Renal cortex interstitium (tissue), 11 donors: ENCODE measurements around the gene OPCML. TPM values are rescaled to one million over a fixed set of nuclear protein-coding genes. Genes with fewer than 3 reads are reported as not detected.
A peak's percentile ranks its signal among the peaks of the same experiment; 100 is the strongest.

Experiments used
- DNase-seq, 11 donors: peaks; one replicate each; pipeline ENCODE4 v3.0.0-alpha.2; 2013; ENCODE audit warnings: low read depth in 9 of 11, low spot score in 4 of 11; ENCODE audit errors: extremely low read depth in 1 of 11
- polyA plus RNA-seq, 3 donors: library from polyadenylated mRNA; unstranded; fragments of 120-200 nt; gene quantifications; one replicate each; pipeline ENCODE4 v1.2.1, GENCODE V29; 2013; ENCODE audit not compliant: insufficient read length in 3 of 3

The OPCML gene
- polyA plus RNA-seq, 3 donors = 13.2 to 15.8 (median 15.2) TPM

GRCh38 chr11:133046252-133046651, 486.0 kb downstream of the OPCML start:
- no peak for DNase-seq

GRCh38 chr11:133041928-133042882, 490.1 kb downstream of the OPCML start:
- peak in 9 of 11 donors; percentile 19 to 66 (median 31) for DNase-seq

- no peak for DNase-seq
These were observed 491.1 kb downstream of the OPCML start for GRCh38 chr11:133041181-133041580.

DNA sequence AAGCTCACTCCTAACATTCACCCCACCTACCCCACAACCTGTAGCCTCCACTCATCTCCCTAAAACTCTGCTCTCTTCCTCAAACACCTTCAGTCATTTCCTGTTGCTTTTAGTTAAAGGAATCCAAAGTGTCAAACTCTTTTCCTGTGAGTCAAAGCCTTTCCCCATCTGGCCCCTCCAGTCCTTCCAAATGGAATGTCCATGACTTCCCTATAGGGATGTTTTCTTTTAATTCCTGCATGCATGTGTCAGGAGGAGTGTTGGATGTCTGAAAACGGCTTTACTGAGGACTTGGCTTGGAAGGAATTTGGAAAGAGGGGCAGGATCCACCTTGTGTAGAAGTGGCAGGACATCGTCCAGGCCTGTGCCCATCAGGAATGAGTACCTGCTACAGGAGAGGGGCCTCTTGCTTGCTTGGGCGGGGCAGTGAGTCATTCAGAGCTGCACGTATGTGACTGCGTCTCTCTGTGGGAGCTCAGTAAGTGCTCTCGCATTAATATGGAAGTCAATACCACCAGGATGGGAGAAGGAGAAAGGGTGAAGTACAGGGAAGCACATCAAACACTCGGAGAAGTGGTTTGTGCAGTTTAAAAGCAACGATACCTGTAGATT, 491.9 kb downstream of the OPCML start:
- DNase-seq = no peak

- no peak for DNase-seq
These were observed 493.5 kb downstream of the OPCML start for GRCh38 chr11:133038850-133039249.

GRCh38 chr11:133034929-133035328, 497.4 kb downstream of the OPCML start:
- DNase-seq = no peak

- DNase-seq = no peak
These were observed 503.2 kb downstream of the OPCML start for GRCh38 chr11:133029107-133029506.

DNA sequence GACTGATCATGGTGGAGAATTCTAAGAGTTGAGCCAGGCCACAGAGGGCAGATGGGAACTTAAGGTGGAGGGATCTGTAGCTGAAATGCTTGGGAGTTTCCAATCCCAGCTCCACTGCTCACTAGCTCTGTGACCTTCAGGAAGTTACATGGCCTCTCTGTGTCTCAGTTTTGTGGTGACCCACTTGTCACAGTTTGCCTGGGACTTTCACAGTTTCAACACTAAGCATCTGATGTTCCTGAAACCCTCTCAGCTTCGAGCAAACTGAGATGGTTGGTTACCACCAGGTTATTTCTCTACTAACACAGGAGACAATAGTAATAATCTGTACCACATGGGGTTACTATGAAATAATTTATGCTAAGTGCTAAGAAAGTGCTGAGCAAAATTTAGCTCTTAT, 505.3 kb downstream of the OPCML start:
- DNase-seq = no peak

DNA sequence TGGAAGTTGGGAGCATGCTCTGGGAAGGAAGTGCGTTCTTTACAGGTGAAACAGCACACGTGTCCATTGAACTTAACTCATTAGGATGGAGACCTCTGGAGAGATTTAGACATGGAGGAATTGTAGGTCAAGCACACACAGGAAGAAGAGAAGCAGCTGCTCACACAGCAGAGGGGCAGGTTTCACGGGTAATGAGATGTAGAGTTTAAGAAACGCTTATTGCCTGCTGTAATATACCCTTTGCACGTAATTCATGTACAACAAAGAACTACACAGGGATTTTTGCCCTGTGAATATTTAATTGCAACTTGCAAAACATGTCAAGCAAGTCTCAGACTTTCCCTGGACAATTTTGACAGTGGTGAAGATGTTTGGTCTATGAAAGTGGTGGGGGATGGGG, 508.0 kb downstream of the OPCML start:
- DNase-seq = peak in 2 of 11 donors; percentile 18 to 19

- DNase-seq = no peak
These were observed 509.1 kb downstream of the OPCML start for GRCh38 chr11:133023232-133023631.

- DNase-seq = no peak
These were observed 510.7 kb downstream of the OPCML start for GRCh38 chr11:133021553-133021952.

- no peak for DNase-seq
These were observed 512.0 kb downstream of the OPCML start for GRCh38 chr11:133020372-133020714.

- no peak for DNase-seq
These were observed 512.5 kb downstream of the OPCML start for GRCh38 chr11:133019545-133020371.

GRCh38 chr11:133015457-133015856, 516.8 kb downstream of the OPCML start:
- DNase-seq = no peak

- no peak for DNase-seq
These were observed 518.0 kb downstream of the OPCML start for GRCh38 chr11:133014337-133014736.

DNA sequence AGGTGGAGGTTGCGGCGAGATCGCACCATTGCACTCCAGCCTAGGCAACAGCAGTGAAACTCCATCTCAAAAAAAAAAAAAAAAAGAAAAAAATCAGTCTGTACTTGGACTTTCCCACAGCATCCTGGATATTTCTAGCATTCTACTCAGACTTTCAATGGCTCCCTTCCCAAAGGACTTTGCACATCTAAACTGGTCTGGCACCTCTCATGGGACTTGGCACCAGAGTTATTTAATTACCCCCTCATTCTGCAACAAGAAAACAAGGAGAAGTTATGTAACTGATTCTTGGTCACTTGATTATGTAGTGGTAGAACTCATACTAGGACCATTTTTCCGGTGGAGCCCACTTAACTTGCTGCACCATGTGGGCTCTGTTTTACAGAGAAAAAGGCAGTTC, 519.5 kb downstream of the OPCML start:
- no peak for DNase-seq

DNA sequence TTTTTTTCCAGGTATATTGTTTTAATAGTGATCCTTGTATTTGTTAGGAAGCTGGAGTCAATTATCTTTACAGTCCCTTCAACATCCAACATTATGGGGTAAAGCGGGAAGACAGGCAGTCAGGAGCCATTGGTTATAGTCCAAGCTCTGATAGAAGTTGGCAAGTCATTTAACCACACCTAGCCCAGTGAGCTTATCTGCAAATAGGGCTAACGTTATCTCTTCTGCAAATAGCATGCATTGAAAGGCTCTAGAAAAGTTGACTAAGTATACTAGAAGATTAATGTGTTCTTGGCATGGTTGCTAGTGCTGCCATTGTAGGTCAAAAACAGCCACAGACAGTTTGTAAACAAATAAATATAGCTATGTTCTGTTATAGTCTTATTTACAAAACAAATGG, 520.7 kb downstream of the OPCML start:
- no peak for DNase-seq

DNA sequence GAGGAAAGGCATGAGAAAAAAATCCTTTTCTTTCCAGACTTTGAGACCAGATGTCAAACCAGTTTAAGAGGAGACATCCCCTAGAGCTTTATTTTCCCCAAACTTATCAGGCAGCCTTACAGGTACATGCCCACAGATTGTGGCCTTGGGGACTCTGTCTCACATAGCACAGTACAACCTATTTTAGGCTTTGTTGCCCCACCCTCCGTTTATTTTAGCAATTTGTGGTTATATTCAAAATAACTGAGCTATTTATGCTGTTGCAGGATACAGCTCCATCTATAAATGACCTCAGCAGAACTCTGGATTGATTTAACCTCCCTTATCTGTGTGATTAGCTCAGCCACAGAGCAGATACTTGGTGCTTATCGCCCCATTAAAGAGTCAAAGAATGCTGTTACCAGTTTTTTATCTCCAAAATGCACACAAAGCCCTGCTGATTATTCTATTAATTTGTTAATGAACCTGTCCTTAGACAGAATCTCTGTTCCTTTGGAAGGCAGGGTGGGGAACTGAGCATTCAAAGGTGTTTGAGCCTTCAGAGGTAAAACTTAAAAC, 525.2 kb downstream of the OPCML start:
- no peak for DNase-seq

GRCh38 chr11:133004369-133004768, 527.9 kb downstream of the OPCML start:
- DNase-seq = no peak
